GM12891 (cell line): ENCODE results near the gene B4GALT1.
"Not testable (repeated sequence)": the region's sequence is repeated elsewhere in the genome, so short reads cannot be mapped to it uniquely, and the experiment has no call there.

Experiments used
- DNase-seq: peaks from one replicate; pipeline ENCODE4 v3.0.0; 2011; ENCODE audit warnings: low spot score; ENCODE audit not compliant: insufficient read length
- FAIRE-seq: peaks from 2 replicates; lab custom pipeline; 2011; peaks lifted over from hg19 to GRCh38; lab: Jason Lieb, UNC
- PAX5 ChIP-seq: IDR thresholded peaks from 2 replicates; pipeline ENCODE4 v1.6.1; 2011; ENCODE audit warnings: low read length, moderate library complexity, mild to moderate bottlenecking; ENCODE audit not compliant: insufficient read depth, severe bottlenecking
- POLR2A ChIP-seq: IDR thresholded peaks from 2 replicates; pipeline ENCODE4 v1.6.1; 2011; ENCODE audit warnings: low read depth, low read length, control low read depth
- POLR2AphosphoS5 ChIP-seq: IDR thresholded peaks from 2 replicates; pipeline ENCODE4 v1.6.1; 2011; ENCODE audit warnings: low read depth, low read length, control low read depth
- POU2F2 ChIP-seq: IDR thresholded peaks from 2 replicates; pipeline ENCODE4 v1.6.1; 2011; ENCODE audit warnings: low read depth, mild to moderate bottlenecking, control low read depth, low read length, moderate library complexity
- SPI1 ChIP-seq: IDR thresholded peaks from 2 replicates; pipeline ENCODE4 v1.6.1; 2011; ENCODE audit warnings: low read depth, low read length, control low read depth
- TAF1 ChIP-seq: IDR thresholded peaks from 2 replicates; pipeline ENCODE4 v1.6.1; 2011; ENCODE audit warnings: low read depth, low read length, control low read depth

The B4GALT1 gene

GRCh38 chr9:33105504-33105903, 61.6 kb downstream of the B4GALT1 start:
- no peak for TF ChIP-seq SPI1
- TF ChIP-seq POLR2AphosphoS5: no peak
- TF ChIP-seq POU2F2: no peak
- no peak for TF ChIP-seq PAX5
- TF ChIP-seq POLR2A: no peak
- TF ChIP-seq TAF1: no peak
- DNase-seq (no peak), FAIRE-seq (no peak)

DNA sequence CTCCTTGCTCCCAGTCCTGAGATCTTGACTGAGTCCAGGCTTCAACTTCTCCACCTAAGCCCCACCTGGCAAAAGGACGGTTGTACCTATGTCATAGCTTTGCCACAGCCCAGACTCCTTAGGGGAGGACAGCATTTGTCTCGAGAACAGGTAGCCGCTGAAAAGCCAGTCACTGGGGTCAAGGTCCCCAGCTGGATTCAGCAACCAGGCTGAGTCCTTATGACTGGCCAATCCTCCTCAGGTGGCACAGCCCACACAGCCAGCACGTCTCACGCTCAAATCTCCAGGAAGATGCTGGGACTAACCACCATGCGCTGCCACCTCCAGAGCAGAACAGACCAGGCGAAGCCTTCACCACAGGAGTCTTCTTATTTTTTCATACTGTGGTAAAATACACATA, 62.7 kb downstream of the B4GALT1 start:
- FAIRE-seq (no peak), DNase-seq (no peak)
- TF ChIP-seq POLR2AphosphoS5 (no peak), POU2F2 (no peak), PAX5 (no peak), POLR2A (no peak), TAF1 (no peak)

- FAIRE-seq: no peak
- no peak for DNase-seq
- TF ChIP-seq PAX5 (no peak), SPI1 (no peak), POU2F2 (no peak), POLR2AphosphoS5 (no peak), POLR2A (no peak), TAF1 (no peak)
Measured at GRCh38 chr9:33103501-33104281, 63.4 kb downstream of the B4GALT1 start.

DNA sequence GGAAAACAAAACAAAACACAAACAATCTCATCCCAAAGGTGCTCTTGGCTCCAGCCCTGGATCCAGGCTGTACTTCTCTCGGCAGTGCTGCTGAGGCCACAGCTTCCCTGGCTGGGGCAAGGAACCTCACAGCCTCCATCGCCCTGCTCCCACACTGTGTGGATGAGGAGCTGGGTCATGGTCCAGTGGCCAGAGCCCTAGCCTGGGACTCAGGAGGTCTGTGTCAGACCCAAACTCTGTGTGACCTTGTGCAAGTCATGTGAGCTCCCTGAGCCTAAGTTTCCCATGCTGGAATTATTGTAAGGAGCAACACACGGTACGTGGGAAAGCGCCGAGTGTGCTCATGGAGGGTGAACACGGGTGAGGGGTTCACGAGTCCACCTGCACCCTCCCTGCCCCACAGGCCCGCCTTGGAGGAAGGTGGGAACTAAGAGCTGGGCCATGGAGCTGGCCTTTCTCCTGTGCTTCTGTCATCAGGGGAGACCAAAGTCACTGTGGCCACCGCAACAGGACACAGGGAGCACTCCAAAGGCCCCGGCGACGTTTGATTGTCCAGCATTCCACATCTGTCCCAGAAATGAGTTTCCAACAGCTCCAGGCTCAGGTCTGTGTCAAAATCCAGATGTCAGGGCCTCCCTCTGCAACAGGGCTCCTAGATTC, 64.5 kb downstream of the B4GALT1 start:
- DNase-seq (no peak), FAIRE-seq (no peak)
- TF ChIP-seq SPI1: no peak
- no peak for TF ChIP-seq POLR2A
- no peak for TF ChIP-seq TAF1
- TF ChIP-seq PAX5: no peak
- TF ChIP-seq POU2F2: no peak
- no peak for TF ChIP-seq POLR2AphosphoS5

GRCh38 chr9:33101104-33101951, 65.8 kb downstream of the B4GALT1 start:
- no peak for DNase-seq
- no peak for FAIRE-seq
- no peak for TF ChIP-seq TAF1
- TF ChIP-seq POLR2A: no peak
- TF ChIP-seq POLR2AphosphoS5: no peak
- TF ChIP-seq PAX5: no peak
- TF ChIP-seq POU2F2: no peak
- no peak for TF ChIP-seq SPI1

- no peak for TF ChIP-seq SPI1
- TF ChIP-seq PAX5: no peak
- no peak for TF ChIP-seq TAF1
- TF ChIP-seq POLR2A: no peak
- no peak for TF ChIP-seq POU2F2
- no peak for TF ChIP-seq POLR2AphosphoS5
- no peak for FAIRE-seq
- DNase-seq: no peak
Measured at GRCh38 chr9:33099754-33100153, 67.4 kb downstream of the B4GALT1 start.

DNA sequence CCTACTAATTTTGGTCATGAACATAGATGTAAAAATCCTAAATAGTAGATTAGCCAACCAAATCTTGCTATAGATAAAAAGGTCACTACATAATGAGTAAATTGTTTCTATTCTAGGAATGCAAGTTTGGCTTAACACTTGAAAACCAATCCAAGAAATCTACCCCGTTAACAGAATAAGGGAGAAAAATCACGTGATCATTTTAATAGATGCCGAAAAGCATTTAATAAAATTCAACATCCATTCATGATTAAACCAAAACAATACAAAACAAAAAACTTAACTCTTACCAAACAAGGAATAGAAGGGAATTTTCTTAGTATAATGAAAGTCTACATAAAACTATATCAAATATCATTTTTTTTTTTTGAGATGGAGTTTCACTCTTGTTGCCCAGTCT, 69.9 kb downstream of the B4GALT1 start:
- no peak for FAIRE-seq
- no peak for TF ChIP-seq PAX5
- TF ChIP-seq SPI1: no peak
- TF ChIP-seq POLR2AphosphoS5: no peak
- TF ChIP-seq POU2F2: no peak
- TF ChIP-seq TAF1: no peak
- no peak for TF ChIP-seq POLR2A

DNA sequence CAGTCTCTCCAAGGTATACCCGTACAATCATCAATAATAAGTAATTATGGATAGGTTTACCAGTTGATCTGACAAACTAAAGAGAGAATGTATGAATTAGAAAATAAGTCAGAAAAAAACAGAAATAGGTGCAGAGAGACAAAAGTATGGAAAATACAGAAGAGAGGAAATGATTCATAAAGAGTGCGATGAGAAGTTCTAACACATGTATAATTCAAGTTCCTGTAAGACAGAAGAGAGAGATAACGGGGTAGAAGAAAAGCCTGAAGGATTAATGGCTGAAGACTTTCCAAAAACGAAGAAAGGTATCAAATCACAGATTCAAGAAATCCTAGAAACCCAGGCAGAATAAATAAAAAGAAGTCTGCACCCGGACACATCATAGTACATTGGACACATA, 74.5 kb downstream of the B4GALT1 start:
- FAIRE-seq (no peak), DNase-seq (no peak)
- TF ChIP-seq POLR2AphosphoS5: no peak
- TF ChIP-seq TAF1: no peak
- no peak for TF ChIP-seq POLR2A
- no peak for TF ChIP-seq PAX5
- TF ChIP-seq SPI1: no peak
- no peak for TF ChIP-seq POU2F2

More for the DNA sequence above, 69.9 kb downstream of the B4GALT1 start:
- DNase-seq: no peak

- not testable (repeated sequence) for FAIRE-seq, DNase-seq
Measured at GRCh38 chr9:33085672-33086071, 81.5 kb downstream of the B4GALT1 start.
